DND-41 (cell line): Measurements from ENCODE around the gene MECP2.
"Not testable (repeated sequence)": the region's sequence is repeated elsewhere in the genome, so short reads cannot be mapped to it uniquely, and the experiment has no call there.

Experiments used
- ATAC-seq: fragments of 200-7000 bp; cut with Tn5 transposase; 3 replicates; pipeline ENCODE4 v1.9.1; 2021; ENCODE audit warnings: low read depth; ENCODE audit not compliant: insufficient read depth
- DNase-seq: peaks from one replicate; pipeline ENCODE4 v3.0.0-alpha.2; 2020
- H2AFZ ChIP-seq: 2 replicates; pipeline ENCODE4 v1.6.0; 2012; ENCODE audit warnings: low read depth, low read length
- H3K27ac ChIP-seq: 2 replicates; pipeline ENCODE4 v1.5.1; 2012; ENCODE audit warnings: low read length, inconsistent platforms
- H3K27me3 ChIP-seq: fragments of 200-600 bp; sonication (generic); 2 replicates; pipeline ENCODE4 v1.6.0; 2012; ENCODE audit warnings: low read length, mild to moderate bottlenecking, inconsistent platforms; ENCODE audit not compliant: insufficient read depth, poor library complexity
- H3K36me3 ChIP-seq: 2 replicates; pipeline ENCODE4 v1.5.1; 2012; ENCODE audit warnings: low read length, inconsistent platforms; ENCODE audit not compliant: insufficient read depth
- H3K4me1 ChIP-seq: 2 replicates; pipeline ENCODE4 v1.5.1; 2012; ENCODE audit warnings: mild to moderate bottlenecking, low read length; ENCODE audit not compliant: insufficient read depth
- H3K4me2 ChIP-seq: 2 replicates; pipeline ENCODE4 v1.6.0; 2012; ENCODE audit warnings: mild to moderate bottlenecking, moderate library complexity, low read length, inconsistent platforms; ENCODE audit not compliant: insufficient read depth
- H3K4me3 ChIP-seq, 2 experiments: fragments of 200-600 bp in 1 of 2; shearing (Covaris generic) in 1 of 2; 2 replicates each; pipeline ENCODE4 v1.5.1; 2012 to 2016; ENCODE audit warnings: inconsistent platforms in 2 of 2, low read length in 2 of 2, mild to moderate bottlenecking in 2 of 2, low read depth in 1 of 2, moderate library complexity in 1 of 2
- H3K79me2 ChIP-seq: 2 replicates; pipeline ENCODE4 v1.6.0; 2012; ENCODE audit warnings: low read length, inconsistent platforms; ENCODE audit not compliant: insufficient read depth
- H3K9ac ChIP-seq: 2 replicates; pipeline ENCODE4 v1.6.0; 2012; ENCODE audit warnings: low read depth, mild to moderate bottlenecking, inconsistent platforms, low read length, moderate library complexity
- H3K9me3 ChIP-seq: 2 replicates; pipeline ENCODE4 v1.5.1; 2012; ENCODE audit warnings: low read length, moderate library complexity, mild to moderate bottlenecking, inconsistent platforms; ENCODE audit not compliant: insufficient read depth, severe bottlenecking
- H4K20me1 ChIP-seq: 2 replicates; pipeline ENCODE4 v1.6.0; 2012; ENCODE audit warnings: low read length; ENCODE audit not compliant: insufficient read depth
- CTCF ChIP-seq: IDR thresholded peaks from 2 replicates; pipeline ENCODE4 v1.5.1; 2012; ENCODE audit warnings: borderline replicate concordance, low read length, moderate library complexity, mild to moderate bottlenecking; ENCODE audit not compliant: poor library complexity, severe bottlenecking; ENCODE audit errors: extremely low read depth
- EZH2 ChIP-seq: IDR thresholded peaks from 3 replicates; pipeline ENCODE4 v1.6.1; 2012; ENCODE audit warnings: borderline replicate concordance, low read depth, mild to moderate bottlenecking, moderate library complexity, low read length, inconsistent platforms; ENCODE audit not compliant: severe bottlenecking

The MECP2 gene

GRCh38 chrX:153983321-153983801 is 114.2 kb downstream of the MECP2 start:
- Histone ChIP-seq H3K4me2 (no peak overlapping the region), H3K27me3 (no peaks in the 10 kb centered on the region), H2AFZ (no peak overlapping the region), H3K4me1 (peaks cover 31% of the 10 kb centered on the region), H4K20me1 (no peaks in the 10 kb centered on the region), H3K9me3 (no peaks in the 10 kb centered on the region), H3K4me3 (no peak overlapping the region), H3K27ac (peak overlapping the region; percentile 88), H3K36me3 (peaks cover 9% of the 10 kb centered on the region), H3K79me2 (peaks cover 12% of the 10 kb centered on the region), H3K9ac (no peak overlapping the region)
- TF ChIP-seq CTCF (no peak), EZH2 (no peak)
- no peak for DNase-seq
- ATAC-seq, result no peak

- peaks cover 12% of the 10 kb centered on the region for H3K79me2 ChIP-seq
- H2AFZ ChIP-seq, result peak overlapping the region; percentile 66; the same call in 1 of the 2 replicates
- H4K20me1 ChIP-seq, result no peaks in the 10 kb centered on the region
- peak overlapping the region in 1 of 2 experiments; percentile 47; a peak in 2 of 4 replicates for H3K4me3 ChIP-seq
- no peaks in the 10 kb centered on the region for H3K27me3 ChIP-seq
- H3K9ac ChIP-seq, result peak overlapping the region; percentile 60
- H3K4me2 ChIP-seq, result peak overlapping the region; percentile 63
- DNase-seq, result peak; percentile 91
- peak; percentile 75 for ATAC-seq
- H3K27ac ChIP-seq, result peak overlapping the region; percentile 96
- TF ChIP-seq CTCF, result no peak
- no peak for TF ChIP-seq EZH2
- H3K36me3 ChIP-seq, result peaks cover 9% of the 10 kb centered on the region
- H3K4me1 ChIP-seq, result peaks cover 31% of the 10 kb centered on the region
- no peaks in the 10 kb centered on the region for H3K9me3 ChIP-seq
Observed at GRCh38 chrX:153981771-153982533, 115.6 kb downstream of the MECP2 start.

GRCh38 chrX:153981231-153981630 is 116.3 kb downstream of the MECP2 start:
- DNase-seq, result no peak
- Histone ChIP-seq H2AFZ (peak overlapping the region; percentile 66), H4K20me1 (no peaks in the 10 kb centered on the region), H3K4me2 (peak overlapping the region; percentile 63), H3K4me3 (peak overlapping the region in 1 of 2 experiments; percentile 32; a peak in 2 of 4 replicates), H3K27ac (peak overlapping the region; percentile 96), H3K9me3 (no peaks in the 10 kb centered on the region), H3K27me3 (no peaks in the 10 kb centered on the region), H3K79me2 (peaks cover 12% of the 10 kb centered on the region), H3K4me1 (peaks cover 31% of the 10 kb centered on the region), H3K36me3 (peaks cover 9% of the 10 kb centered on the region), H3K9ac (peak overlapping the region; percentile 60)
- TF ChIP-seq CTCF (no peak), EZH2 (no peak)
- ATAC-seq, result no peak

- H3K9me3 ChIP-seq, DNase-seq, H3K4me2 ChIP-seq, H3K36me3 ChIP-seq, H4K20me1 ChIP-seq, H2AFZ ChIP-seq, H3K27me3 ChIP-seq, H3K4me3 ChIP-seq: not testable (repeated sequence)
- Histone ChIP-seq H3K79me2 (peaks cover 17% of the 10 kb centered on the region), H3K4me1 (peaks cover 31% of the 10 kb centered on the region), H3K27ac (peak overlapping the region; percentile 96), H3K9ac (0 out of 2 replicates have a peak overlapping the region, but pooled peaks have one; percentile 60)
- peak; percentile 27; the same call in 1 of the 3 replicates for ATAC-seq
Observed at GRCh38 chrX:153980394-153980793, 117.1 kb downstream of the MECP2 start.
